ENCODE results near the gene DCLRE1A.
"Not testable (repeated sequence)": the region's sequence is repeated elsewhere in the genome, so short reads cannot be mapped to it uniquely, and the experiment has no call there.

DCLRE1A gene

DNA sequence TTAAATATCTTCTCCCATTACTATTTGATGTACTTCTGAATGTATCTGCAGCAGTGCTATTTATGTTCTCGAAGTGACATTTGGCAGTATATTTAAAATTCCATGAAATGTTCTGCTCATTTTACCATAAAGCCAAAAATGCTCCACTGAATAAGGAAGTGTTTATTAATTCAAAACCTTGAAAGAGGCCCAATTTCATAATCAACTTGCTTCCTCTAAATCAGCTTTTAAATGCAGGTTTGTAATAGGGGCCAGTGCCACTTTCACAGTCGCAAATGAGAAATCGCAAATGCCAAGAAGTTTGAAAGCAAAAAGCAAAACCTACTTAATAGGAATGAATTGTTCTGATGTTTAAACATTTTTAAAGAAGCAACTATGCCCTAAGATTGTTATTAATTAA lies 12.0 kb upstream of the DCLRE1A start:
- intact Hi-C loops (cut with DNase I), result no loop called here
- no peak for DNase-seq

DNA sequence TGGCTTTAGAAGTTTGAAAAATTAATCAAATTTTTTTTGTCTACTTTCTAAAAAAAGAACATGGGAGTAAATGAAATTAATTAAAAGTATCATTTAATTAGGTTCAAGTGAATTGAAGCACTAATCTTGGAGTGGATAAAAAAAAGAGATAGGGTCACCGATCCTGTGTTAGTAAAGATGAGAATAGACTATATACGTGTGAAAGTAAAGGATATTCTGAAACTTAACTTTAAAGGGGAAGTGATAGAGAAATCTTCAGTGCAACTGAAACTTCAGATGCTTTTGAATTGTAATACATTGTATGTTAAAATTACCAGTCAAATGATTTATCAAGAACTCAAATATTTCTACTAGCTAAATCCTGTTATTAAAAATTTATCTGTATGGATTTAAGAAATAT lies 5.4 kb upstream of the DCLRE1A start:
- intact Hi-C loops (cut with DNase I), result no loop called here
- no peak for DNase-seq

DNA sequence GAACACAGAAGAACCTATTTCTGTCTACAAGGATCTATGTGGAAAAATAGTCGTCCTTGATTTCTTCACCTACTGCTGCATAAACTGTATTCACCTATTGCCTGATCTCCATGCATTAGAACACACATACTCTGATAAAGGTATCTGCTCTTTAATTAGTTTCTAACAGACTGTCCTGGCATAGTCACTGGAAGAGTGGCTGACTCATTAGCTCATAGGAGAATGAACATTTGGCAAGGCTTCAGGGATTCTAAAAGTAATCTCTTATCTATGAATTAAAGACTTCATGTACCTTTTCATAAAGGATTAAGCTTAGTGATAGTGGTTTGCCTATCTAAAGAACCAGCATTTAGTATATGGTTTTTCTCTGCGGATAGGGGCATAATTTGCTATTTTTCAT lies 4.7 kb upstream of the DCLRE1A start:
- DNase-seq, result no peak
- intact Hi-C loops (cut with DNase I), result no loop called here

DNA sequence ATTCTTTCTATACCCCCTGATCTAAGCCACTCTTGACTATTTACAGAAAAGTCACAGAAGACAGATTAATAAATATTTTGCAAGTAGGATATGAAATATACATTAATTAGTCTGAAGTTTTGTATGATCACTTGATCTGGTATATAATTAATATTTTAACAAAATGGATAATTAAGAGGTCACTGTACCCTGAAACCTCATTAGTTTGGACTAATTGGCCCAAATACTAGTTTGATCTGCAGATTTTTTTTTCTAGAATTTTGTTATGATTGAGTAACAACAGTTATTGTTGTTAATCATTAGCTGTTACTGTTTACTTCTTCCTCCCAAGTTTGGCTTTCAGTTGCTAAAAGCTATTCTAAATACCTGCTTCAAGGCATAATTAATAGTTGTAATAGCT lies 3.3 kb upstream of the DCLRE1A start:
- intact Hi-C loops (cut with DNase I), result no loop called here
- DNase-seq, result no peak

DNA sequence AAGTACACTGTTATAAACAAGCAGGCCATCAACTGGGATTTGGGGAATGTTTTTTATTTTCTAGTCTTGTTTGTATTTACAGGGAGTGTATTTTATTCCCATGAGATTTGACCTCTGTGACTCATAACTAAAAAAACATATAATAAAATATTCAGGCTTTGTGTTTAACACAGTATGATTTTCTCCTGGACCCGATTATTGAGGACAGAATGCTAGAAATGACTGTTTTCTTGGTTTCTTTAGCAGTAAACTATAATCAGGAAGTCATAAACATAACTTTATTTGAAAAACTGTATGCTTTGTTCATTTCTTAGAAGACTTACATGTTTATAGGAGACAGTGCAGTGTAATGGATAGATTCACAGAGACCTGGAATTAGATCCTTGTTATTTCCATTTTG lies 2.7 kb upstream of the DCLRE1A start:
- no peak for DNase-seq
- intact Hi-C loops (cut with DNase I), result no loop called here

DNA sequence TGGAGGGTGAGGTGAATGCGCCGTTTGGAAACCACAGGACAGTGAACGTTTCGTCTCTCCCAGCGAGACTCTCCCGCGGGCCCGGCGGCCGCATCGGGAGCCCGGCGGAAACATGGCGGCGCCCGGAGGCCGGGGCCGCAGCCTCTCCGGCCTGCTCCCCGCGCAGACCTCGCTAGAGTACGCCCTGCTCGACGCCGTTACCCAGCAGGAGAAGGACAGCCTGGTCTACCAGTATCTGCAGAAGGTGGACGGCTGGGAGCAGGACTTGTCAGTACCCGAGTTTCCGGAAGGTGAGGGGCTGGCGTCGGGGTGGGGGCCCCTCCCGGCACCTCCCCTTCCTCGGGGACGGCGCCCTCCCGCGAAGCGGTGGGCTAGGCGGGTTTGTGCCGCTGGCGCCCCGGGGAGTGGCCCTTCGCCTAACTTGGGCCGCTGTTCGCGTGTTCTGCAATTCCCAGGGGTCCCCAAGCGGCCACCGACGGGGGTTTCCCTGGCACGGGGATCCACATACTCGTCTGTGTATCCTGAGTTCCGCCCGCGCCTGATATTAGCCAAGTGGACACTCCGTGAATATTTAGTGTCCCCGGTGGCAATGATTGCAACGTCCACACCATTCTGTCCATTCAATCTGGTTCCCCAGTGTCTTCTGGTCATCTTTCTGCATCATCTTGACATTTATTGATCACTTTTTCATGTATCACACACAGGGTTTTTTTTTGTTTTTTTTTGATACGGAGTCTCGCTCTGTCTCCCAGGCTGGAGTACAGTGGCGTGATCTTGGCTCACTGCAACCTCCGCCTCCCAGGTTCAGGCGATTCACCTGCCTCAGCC lies 1.1 kb upstream of the DCLRE1A start:
- DNase-seq, result peak in 35 of 42 donors; percentile 15 to 72 (median 35)
- intact Hi-C loops (cut with DNase I), result no loop called here

DNA sequence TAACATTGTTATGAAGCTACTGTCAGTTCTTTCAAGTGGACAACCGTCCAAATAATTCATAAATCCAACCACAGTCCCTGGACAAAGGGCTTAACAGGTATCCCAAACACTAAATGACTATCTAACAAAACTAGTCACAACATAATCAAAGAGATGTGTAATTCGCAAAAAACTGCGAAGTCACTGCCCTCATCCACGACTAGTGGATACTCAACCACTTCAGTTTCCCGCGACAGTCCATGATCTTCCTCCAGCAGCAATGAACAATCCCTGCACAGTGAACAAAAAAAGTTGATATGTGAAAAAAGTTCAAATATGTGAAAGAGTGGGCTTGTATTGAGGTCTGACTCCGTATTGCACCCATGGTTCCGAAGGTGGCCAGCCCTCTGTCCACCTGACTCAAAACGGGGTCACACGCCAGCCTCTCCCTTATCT lies 287 bp downstream of the DCLRE1A start:
- intact Hi-C loops (cut with DNase I), result no loop called here

DNA sequence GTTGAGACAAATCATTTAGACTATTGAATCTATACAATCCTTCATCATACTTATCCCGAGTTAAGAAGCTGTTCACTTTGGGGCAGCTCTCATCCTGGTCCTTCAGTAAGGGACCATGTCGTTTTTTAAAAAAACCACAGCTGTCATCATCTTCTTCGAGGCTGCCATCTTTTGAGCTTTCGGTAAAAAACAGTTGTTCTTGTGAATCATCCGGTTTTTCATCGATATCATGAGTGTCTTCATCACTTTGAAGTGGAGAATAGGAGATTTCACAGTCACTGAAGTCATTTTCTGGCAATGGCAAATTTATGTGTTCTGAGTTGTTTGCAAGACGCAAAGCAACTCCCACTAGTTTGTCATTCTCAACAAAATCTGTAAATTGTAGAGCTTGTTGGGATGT lies 3.9 kb downstream of the DCLRE1A start:
- intact Hi-C loops (cut with DNase I), result no loop called here

More for the DNA sequence above, 287 bp downstream of the DCLRE1A start:
- DNase-seq, result no peak

DNA sequence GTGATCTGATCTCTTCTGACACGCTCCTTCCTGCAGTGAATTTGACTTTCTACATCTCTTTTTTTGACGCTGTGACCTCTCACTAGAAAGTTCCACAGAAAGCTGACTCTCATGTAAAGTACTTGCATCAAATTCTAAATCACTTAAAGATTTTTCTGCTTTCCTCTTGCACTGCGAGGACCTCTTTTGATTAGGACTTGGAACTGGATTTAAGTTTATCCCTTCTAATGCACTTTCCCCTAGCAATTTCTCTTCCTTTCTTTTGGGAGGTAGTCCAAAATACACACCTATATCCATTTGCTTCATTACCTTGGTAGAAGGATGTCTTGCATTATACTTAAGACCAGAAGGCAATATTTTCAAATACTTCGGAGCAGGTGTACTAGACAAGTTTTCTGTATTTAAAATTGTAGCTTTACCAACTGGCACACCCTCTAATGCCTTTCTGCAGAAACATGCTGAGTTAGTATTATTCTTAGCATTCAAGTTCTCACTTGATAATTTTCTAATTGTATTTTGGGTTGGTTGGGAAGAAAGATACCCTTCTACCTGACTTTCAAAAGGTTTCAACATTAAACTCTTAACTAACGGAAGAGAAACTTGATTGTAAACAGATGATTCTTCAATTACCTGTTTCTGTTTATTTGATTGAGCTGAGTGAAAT lies 4.6 kb downstream of the DCLRE1A start:
- intact Hi-C loops (cut with DNase I), result no loop called here
- no peak for DNase-seq

More for the DNA sequence above, 3.9 kb downstream of the DCLRE1A start:
- no peak for DNase-seq

DNA sequence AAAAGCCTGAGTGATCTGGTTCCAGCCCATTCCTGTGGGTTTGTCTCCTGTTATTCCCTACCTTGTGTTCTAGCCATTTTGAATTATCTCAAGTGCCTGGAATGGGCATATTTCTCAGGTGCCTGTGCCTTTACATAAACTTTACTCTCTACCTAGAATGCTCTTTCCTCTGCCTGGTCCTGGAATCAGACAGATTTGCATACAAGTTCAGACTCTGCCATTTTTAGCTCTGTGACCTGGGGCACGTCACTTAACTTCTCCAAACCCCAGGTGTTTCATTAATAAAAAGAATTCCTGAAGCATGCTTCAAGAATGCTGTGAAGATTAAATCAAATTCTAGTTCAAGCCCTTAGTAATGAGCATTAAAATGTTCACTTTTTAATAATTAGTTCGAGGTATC lies 7.8 kb downstream of the DCLRE1A start:
- no peak for DNase-seq
- intact Hi-C loops (cut with DNase I), result no loop called here

DNA sequence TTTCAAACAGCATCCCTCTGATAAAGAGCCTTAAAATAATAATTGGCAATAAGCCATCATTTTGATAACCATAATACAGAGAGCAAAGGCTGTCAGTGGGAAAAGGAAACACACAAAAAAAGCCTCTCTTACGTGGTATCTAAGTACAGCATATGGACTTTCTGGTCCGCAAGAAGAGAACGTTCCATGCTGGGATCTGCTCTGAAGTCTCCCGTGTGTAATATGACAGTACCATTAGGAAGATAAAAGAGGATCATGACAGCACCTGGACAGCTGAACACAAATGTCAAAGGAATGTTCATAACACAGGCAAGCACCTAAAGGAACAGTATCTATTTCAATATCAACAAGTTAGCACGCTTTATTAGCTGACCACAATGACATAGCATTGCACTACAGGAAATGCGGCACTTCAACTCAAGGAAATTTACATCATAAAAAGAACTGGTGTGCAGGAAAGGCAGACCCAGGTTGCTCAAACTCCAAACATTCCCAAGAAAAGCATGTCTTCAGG lies 9.9 kb downstream of the DCLRE1A start:
- intact Hi-C loops (cut with DNase I), result no loop called here
- no peak for DNase-seq

DNA sequence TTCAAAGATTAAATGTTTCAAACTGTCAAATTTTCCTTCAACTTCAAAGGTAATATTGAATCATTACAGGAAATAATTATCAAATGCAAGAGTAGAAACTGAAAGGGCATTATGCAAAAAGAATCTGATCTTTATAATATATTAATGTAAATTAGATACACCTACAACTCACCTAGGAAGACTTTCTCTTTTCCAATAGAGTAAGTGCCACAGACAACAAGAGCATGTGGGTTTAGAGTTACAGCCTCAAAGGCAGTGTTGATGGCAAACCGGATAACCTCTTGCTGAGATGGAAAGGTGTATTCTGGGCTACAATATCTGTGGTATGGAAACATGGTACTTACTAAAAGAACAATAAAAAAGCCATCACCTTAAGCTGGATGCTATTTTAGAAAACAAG lies 11.7 kb downstream of the DCLRE1A start:
- no peak for DNase-seq
- intact Hi-C loops (cut with DNase I), result no loop called here

DNA sequence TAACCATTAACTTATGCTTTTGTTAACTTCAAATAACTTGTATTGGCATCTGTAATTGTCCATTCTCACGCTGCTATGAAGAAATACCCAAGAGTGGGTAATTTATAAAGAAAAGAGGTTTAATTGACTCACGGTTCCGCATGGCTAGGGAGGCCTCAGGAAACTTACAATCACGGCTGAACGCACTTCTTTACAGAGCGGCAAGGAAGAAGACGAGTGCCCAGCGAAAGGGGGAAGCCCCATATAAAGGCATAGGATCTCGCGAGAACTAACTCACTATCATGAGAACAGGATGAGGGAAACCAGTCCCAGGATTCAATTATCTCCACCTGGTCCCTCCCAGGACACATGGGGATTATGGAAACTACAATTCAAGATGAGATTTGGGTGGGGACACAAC lies 25.3 kb downstream of the DCLRE1A start:
- DNase-seq; intact Hi-C loops (cut with DNase I): not testable (repeated sequence)

DNA sequence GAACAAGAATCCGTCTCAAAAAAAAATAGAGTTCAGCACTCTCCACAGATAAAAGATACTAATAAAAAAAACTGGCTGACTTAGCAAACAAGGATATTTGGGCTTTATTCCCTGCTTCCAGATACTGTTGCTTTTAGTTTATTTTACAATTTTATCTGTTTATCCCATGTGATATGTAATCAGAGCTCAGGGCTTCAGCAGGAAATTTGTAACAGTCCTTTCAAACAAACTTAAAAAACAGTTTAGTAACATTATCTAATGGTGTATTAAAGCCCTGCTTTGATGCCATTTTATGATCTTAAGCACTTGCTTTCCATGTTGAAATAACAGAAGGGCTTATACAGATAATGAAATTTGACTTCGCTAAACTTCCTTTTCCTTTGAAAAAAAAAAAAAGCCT lies 28.1 kb downstream of the DCLRE1A start:
- no peak for DNase-seq
- intact Hi-C loops (cut with DNase I), result no loop called here

DNA sequence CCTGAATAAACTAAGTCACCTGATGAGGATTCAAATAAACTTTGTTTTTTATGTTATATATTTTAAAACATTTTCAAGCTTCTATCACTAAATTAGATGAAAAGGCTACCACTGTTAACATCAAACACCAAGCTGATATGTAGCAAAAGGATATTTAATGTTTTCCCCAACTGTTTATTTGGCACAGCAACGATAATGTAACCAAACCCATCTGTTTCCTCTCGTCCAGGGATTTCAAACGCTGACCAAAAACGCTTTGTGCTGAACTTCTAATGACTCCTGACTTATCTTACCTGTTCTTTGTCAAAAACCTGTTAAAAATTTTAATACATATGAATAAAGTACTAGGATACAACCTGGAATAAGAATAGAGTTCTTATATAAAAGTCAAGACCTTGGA lies 30.5 kb downstream of the DCLRE1A start:
- no peak for DNase-seq
- intact Hi-C loops (cut with DNase I), result no loop called here

DNA sequence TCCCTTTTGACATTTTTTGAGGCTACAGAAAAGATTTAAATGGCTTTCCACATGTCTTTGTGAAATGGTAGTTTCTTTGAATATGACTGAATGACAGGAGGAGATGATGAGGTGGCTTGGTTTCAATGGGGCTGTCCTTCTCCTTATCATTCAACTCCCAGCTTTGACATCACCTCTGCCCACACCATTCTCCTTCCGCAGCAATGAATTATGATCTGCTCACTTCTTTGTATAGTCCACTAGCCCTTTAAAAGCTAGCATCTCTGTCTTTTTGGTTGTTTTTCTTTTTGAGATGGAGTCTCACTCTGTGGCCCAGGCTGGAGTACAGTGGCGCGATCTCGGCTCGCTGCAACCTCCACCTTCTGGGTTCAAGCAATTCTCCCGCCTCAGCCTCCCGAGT lies 31.7 kb downstream of the DCLRE1A start:
- DNase-seq, result no peak
- intact Hi-C loops (cut with DNase I), result no loop called here

DNA sequence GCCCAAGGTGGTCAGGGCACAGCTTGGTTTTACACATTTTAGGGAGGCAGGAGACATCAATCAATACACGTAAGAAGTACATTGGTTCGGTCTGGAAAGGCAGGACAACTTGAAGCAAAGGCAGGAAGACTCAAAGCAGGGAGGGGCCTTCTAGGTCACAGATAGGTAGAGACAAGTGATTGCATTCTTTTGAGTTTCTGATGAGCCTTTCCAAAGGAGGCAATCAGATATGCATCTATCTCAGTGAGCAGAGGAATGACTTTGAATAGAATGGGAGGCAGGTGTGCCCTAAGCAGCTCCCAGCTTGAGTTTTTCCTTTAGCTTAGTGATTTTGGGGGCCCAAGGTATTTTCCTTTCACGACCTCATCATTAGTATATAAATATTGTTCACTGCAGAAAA lies 32.6 kb downstream of the DCLRE1A start:
- DNase-seq; intact Hi-C loops (cut with DNase I): not testable (repeated sequence)

DNA sequence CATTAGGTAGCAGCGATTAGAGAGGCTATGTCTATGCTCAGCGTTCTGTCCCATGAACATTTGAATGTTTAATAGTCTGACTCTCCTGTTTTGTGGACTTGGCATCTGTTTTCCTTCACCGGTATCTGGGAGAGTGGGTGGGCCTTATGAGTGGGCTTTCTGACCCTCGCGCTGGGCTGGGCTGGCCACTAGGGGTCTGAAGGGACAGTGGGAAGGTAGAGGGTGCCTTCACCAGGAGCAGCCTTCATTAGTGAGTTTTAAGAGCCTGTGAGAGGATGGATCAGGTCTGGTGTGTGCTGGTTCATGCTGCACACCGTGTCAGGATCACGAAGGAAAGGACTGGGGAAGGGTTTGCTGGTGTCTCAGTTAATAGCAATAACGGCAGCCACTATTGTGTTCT lies 33.4 kb downstream of the DCLRE1A start:
- no peak for DNase-seq
- intact Hi-C loops (cut with DNase I), result no loop called here

DNA sequence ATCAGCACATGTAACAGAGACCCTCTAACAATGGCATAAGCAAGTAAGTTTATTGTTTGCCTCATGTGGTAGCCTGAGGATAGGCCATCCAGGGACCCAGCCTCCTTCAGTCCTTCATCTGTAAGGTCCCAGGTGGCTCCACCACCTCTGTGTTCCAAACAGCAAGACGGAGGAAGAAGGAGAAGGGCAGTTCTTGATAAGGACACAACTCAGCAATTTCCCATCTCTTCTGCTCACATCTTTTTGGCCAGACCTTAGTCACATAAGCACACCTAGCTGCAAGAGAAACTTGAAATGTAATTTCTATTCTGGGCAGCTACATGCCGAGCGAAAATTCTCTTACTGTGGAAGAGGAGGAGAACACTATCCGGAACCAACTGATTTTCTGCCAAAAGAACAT lies 33.9 kb downstream of the DCLRE1A start:
- no peak for DNase-seq
- intact Hi-C loops (cut with DNase I), result no loop called here

DNA sequence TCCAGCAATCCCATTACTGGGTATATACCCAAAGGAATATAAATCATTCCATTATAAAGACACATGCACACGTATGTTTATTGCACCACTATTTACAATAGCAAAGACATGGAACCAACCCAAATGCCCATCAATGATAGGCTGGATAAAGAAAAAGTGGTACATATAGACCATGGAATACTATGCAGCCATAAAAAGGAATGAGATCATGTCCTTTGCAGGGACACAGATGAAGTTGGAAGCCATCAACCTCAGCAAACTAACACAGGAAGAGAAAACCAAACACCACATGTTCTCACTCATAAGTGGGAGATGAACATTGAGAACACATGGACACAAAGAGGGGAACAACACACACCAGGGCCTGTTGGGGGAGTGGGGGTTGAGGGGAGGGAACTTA lies 39.2 kb downstream of the DCLRE1A start:
- DNase-seq; intact Hi-C loops (cut with DNase I): not testable (repeated sequence)

DNA sequence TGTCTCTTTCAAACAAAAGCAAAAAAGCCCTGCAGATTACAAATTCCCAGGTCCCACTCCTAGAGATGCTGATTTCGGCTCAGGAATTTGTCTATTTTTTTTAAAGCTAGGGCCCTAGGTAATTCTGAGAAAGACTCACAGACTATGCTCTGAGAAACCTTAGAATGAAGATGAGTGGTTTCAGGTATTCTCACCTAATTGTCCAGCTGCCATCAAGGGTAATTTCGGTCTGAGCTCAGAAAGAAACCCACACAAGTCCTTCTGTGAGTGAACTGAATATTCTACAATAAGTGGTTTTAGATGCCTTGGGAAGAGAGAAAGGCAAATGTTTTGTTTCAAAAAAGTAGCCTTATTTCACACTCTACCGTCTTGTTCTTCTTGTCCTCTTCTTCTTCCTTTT lies 45.7 kb downstream of the DCLRE1A start:
- intact Hi-C loops (cut with DNase I), result no loop called here
- no peak for DNase-seq
